Measurements from ENCODE around the gene GSTM1. TPM values are rescaled to one million over a fixed set of nuclear protein-coding genes. Genes with fewer than 3 reads are reported as not detected.
A peak's percentile ranks its signal among the peaks of the same experiment; 100 is the strongest.

Gene GSTM1
- total RNA-seq, 4 donors from 2014 or later, result 23.4 TPM; not detected in 3

DNA sequence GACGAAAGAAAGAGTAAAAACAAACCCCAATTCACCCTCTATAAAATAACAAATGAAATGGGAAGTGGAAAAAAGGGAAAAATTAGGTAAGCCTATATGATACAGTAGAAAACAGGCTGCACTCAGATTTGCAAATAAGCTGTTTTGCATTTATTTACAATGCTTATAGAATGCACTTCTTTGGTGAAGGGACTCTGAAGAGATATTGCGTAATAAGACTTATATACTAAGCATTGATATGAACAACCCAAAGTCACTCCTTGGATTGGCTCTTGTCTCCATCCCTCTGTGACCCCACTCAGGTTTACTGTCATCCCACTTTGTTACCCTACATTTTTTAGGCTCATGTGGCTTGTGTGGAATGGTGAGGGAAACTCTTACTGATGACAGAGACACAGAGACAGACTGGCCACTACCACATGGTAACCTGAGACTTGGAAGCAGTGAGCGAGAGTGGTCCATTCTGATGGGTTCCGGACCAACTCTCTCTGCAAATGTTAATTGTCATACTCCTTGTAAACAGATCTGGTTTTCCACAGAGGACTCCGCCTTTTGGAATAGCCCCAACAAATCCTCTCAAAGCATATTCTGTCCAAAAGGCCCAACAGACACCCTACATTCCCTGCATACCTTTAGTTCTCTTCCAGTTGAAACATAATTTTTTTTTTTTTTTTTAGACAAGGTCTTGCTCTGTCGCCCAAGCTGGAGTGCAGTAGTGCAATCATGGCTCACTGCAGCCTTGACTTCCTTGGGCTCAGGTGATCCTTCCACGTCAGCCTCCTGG, 35.5 kb downstream of the GSTM1 start:
- TF ChIP-seq, protein P1, sequence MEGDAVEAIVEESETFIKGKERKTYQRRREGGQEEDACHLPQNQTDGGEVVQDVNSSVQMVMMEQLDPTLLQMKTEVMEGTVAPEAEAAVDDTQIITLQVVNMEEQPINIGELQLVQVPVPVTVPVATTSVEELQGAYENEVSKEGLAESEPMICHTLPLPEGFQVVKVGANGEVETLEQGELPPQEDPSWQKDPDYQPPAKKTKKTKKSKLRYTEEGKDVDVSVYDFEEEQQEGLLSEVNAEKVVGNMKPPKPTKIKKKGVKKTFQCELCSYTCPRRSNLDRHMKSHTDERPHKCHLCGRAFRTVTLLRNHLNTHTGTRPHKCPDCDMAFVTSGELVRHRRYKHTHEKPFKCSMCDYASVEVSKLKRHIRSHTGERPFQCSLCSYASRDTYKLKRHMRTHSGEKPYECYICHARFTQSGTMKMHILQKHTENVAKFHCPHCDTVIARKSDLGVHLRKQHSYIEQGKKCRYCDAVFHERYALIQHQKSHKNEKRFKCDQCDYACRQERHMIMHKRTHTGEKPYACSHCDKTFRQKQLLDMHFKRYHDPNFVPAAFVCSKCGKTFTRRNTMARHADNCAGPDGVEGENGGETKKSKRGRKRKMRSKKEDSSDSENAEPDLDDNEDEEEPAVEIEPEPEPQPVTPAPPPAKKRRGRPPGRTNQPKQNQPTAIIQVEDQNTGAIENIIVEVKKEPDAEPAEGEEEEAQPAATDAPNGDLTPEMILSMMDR (IDR thresholded peaks at IDR 0.05), result no peak
- no peak for TF ChIP-seq POLR2A (IDR thresholded peaks at IDR 0.05)
- no peaks in the 10 kb centered on the region for H3K27me3 ChIP-seq
- H3K36me3 ChIP-seq, result no peaks in the 10 kb centered on the region
- H3K4me3 ChIP-seq (replicated peaks in 1 of 3), result no peak overlapping the region
- H3K27ac ChIP-seq, result peak overlapping the region in 1 of 3 donors; percentile 17
- intact Hi-C loops (cut with DNase I), result no loop called here
- DNase-seq, result peak; percentile 23 to 64
- no peaks in the 10 kb centered on the region for H3K9me3 ChIP-seq
- H3K4me1 ChIP-seq, result no peaks in the 10 kb centered on the region
- WGBS, 2 donors, result 67 to 81% methylated on average over 7 of the region's 7 CpGs

DNA sequence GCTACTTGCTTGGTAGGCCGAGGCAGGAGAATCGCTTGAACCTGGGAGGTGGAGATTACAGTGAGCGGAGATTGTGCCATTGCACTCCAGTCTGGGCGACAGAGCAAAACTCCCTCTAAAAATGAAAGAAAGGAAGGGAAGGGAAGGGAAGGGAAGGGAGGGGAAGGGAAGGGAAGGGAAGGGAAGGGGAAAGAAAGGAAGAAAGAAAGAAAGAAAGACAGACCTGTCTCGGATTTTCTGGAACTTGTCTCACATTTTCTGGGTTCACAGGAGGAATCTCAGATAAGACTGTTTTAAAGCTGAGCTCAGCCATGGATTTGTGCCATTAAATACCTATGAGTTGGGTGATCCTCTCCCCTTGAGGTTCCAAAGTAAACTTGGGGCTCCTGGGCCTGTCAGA, 37.3 kb downstream of the GSTM1 start:
- 95 to 97% methylated on average over 5 of the region's 5 CpGs for WGBS, 2 donors
- Histone ChIP-seq H3K4me3 (replicated peaks in 1 of 3) (no peak overlapping the region), H3K9me3 (no peaks in the 10 kb centered on the region), H3K36me3 (no peaks in the 10 kb centered on the region), H3K27me3 (no peaks in the 10 kb centered on the region), H3K27ac (no peak overlapping the region), H3K4me1 (no peaks in the 10 kb centered on the region)
- TF ChIP-seq POLR2A (IDR thresholded peaks at IDR 0.05), result no peak
- TF ChIP-seq, protein P1 (IDR thresholded peaks at IDR 0.05), result no peak
- intact Hi-C loops (cut with DNase I), result no loop called here
- no peak for DNase-seq

- Histone ChIP-seq H3K4me3 (replicated peaks in 1 of 3) (no peak overlapping the region), H3K4me1 (no peaks in the 10 kb centered on the region), H3K27ac (no peak overlapping the region), H3K27me3 (no peaks in the 10 kb centered on the region), H3K9me3 (no peaks in the 10 kb centered on the region), H3K36me3 (no peaks in the 10 kb centered on the region)
- 90 to 94% methylated on average over 4 of the region's 4 CpGs for WGBS, 2 donors
- no peak for TF ChIP-seq POLR2A (IDR thresholded peaks at IDR 0.05)
- TF ChIP-seq, protein P1 (IDR thresholded peaks at IDR 0.05), result no peak
- intact Hi-C loops (cut with DNase I), result no loop called here
- DNase-seq, result no peak
Observed at GRCh38 chr1:109725510-109725909, 37.9 kb downstream of the GSTM1 start.

DNA sequence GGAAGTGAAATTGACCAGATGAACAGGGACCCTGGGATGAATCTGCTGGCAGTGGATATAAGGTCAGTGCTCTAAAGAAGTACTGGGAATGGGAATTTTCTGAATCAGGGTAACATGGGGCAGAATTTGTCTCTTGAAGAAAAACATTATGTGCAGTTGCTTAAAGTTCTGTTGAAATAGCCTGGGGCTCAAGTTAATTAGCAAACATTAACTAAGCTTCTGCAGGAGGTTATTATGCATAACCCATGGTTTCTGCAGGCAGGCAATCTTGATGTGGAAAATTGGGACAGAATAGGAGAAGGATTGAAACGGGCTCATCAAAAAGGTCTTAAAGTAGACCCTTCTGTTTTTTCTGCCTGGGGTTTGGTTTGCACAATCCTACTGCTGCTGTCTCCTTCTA, 38.4 kb downstream of the GSTM1 start:
- intact Hi-C loops (cut with DNase I), result no loop called here
- H3K27me3 ChIP-seq, result no peaks in the 10 kb centered on the region
- H3K4me3 ChIP-seq (replicated peaks in 1 of 3), result no peak overlapping the region
- H3K27ac ChIP-seq, result no peak overlapping the region
- no peaks in the 10 kb centered on the region for H3K36me3 ChIP-seq
- TF ChIP-seq POLR2A (IDR thresholded peaks at IDR 0.05), result no peak
- TF ChIP-seq, protein P1 (IDR thresholded peaks at IDR 0.05), result no peak
- no peaks in the 10 kb centered on the region for H3K9me3 ChIP-seq
- H3K4me1 ChIP-seq, result no peaks in the 10 kb centered on the region
- 77 to 81% methylated on average over 1 of the region's 1 CpG for WGBS, 2 donors
- no peak for DNase-seq

GRCh38 chr1:109726728-109727373, 39.2 kb downstream of the GSTM1 start:
- H3K4me1 ChIP-seq, result no peaks in the 10 kb centered on the region
- WGBS, 2 donors, result 86 to 93% methylated on average over 8 to 12 of the region's 12 CpGs
- TF ChIP-seq, protein P1 (IDR thresholded peaks at IDR 0.05), result no peak
- no peak for TF ChIP-seq POLR2A (IDR thresholded peaks at IDR 0.05)
- DNase-seq, result no peak
- no peaks in the 10 kb centered on the region for H3K27me3 ChIP-seq
- intact Hi-C loops (cut with DNase I), result no loop called here
- no peak overlapping the region for H3K27ac ChIP-seq
- H3K4me3 ChIP-seq (replicated peaks in 1 of 3), result no peak overlapping the region
- H3K36me3 ChIP-seq, result no peaks in the 10 kb centered on the region
- H3K9me3 ChIP-seq, result no peaks in the 10 kb centered on the region

Data from thyroid gland (tissue), 4 donors.